Stimulated activated CD4-positive, alpha-beta T cell treated with anti-CD3 and anti-CD28 coated beads, Interleukin-12 subunit alpha, Interleukin-12 subunit beta, amount 100 ng/mL, for 48 hours (primary cell): Measurements from ENCODE around the gene BAAT.
"Not testable (repeated sequence)": the region's sequence is repeated elsewhere in the genome, so short reads cannot be mapped to it uniquely, and the experiment has no call there.

Experiments used
- DNase-seq, 3 donors: peaks; one replicate each; pipeline ENCODE4 v3.0.0-alpha.2; 2020; ENCODE audit warnings: low read depth in 2 of 3, low spot score in 1 of 3

The BAAT gene

DNA sequence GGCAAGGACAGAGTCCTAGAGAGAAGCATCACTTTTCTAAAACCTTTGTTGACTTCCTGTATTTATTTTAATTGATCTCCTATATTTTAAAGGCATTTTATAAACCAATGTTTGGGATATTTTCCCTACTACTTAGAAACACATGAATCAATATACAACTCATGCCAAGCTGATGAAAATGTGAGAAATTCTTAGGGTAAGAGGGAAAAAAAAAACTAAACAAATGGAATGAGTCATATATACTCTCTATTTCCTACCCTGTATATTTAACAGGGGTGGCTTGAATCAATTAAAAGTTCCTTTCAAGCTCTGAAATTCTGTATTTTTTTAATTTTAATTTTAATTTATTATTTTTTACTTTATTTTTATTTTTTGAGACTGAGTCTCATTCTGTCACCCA is 19.6 kb downstream of the BAAT start:
- DNase-seq, result no peak

DNA sequence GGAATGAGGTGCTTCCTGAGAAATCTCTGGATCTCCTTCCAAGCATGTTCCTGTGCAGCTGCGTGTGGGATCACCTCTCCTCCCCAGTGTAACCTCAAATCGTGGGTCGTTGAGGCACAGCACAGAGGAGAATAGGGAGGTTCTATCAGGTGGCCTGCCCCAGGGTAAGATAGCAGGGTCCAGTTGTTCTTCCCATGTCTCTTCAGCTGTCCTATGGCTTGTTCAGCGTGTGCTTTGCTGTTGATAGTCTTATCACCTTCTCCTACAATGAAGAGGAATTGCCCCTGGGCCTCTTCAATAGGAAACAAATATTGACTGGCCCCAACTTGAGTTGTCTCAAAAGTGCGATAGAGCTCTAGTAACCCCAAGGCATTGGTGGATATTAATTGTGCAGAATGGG is 22.4 kb downstream of the BAAT start:
- no peak for DNase-seq

DNA sequence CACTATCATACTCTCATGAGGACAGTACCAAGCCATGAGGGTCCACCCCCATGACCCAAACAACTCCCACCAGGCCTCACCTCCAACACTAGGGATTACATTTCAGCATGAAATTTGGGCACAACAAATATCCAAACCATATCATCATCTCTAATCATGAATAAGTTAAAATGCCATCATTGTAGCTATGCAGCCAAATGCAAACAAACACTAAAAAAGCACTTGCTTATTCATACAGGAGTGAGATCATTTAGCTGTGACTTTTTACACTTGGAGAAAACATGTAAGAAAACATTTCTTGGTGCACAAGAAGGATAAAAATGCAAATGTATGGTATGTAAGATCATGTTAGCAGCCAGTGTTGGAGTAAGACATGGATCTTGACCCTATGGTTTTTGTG is 24.2 kb downstream of the BAAT start:
- no peak for DNase-seq

DNA sequence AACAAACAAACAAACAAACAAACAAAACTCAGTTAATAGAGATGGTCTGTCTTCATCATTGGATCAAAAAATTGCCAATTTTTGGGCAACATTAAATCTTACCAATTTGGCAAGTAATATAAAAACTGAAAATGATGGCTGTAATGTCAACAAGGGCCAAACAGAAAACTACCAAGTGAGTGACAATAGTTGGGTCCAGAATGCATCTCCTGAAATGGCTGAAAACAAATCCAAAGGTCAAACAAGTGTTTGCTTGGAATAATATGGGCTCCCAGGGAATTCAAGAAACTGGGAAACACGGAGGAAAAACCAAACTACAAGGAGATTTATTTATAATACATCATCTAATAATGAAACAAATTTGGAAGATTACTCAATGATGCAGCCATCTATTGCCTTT is 25.1 kb downstream of the BAAT start:
- DNase-seq, result no peak

DNA sequence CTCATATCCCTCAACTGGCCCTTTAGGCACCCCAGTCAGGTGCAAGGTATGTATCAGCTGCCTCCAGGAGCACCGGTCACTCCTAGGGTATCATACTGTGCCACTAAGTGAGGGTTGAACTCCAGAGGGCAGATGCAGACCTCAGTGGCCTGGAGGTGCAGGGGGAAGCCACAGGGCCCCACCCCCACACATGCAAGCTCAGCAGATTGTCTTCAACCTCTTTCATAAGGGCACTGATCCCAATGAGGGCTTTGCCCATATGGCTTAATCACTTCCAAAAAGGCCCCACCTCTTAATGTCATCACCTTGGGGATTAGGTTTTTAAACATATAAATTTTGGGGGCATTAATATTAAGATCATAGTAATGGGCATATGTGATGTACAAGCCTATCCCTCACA is 28.2 kb downstream of the BAAT start:
- DNase-seq, result no peak

DNA sequence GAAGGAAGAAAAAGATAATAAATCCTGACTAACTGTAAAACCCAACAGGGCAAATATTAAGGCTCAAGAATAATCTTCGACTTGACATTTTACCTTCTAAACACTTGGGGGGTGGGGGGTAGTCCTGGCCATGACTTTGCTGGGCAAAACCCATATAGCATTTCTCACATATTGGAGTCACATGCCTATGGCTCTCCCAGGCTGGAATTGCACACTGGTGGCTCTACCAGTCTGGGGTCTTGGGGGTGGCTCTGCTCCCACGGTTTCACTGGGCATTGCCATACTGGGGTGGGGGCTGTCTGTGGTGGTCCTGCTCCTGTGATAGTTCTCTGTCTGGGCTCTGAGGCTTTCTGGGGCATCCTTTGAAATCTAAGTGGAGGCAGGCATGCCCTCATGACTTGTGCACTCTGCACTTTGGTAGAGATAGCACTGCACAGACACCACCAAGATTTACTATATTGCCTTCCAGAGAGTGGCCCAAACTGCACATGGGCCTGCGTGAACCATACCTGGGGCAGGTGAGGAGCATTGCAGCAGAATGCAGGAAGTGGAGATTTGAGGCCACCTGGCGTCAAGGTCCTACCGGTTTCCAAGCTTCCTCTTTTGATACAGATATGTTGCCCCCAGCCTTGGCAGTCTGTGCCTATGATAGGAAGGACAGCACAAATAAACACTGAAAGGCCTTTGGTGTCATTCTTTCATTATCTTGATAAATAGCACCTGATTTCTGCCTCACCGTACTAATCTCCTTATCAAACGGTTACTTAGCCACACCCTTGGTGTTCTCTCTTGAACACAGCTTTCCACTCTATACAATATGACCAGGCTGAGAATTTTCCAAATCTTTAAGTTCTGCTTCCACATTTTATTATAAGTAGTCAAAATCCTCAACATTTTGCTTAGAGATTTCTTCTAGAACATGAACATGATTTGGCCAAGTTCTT is 29.8 kb downstream of the BAAT start:
- no peak for DNase-seq

DNA sequence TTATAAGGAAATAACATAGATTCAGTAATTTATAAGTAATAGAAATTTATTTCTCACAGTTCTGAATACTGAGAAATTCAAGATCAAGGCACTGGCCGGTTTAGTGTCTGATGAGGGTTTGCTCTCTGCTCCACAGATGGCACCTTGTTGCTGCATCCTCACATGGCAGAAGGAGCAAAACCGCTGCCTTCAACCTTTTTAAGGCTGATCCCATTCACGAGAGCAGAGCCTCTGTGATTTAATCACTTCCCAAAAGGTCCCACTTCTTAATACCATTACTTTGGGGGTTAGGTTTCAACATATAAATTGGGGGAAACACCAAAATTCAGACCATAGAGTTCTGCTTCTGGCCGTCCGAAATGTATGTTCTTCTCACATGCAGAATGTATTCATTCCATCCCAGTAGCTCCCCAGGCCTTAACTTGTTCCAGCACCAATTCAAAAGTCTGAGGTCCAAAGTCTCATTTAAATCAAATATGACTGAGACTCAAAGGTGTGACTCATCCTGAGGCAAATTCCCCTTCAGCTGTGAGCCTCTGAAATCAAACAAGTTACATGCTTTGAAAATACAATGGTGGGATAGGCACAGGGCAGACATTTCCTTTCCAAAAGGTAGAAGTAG is 30.6 kb downstream of the BAAT start:
- no peak for DNase-seq

DNA sequence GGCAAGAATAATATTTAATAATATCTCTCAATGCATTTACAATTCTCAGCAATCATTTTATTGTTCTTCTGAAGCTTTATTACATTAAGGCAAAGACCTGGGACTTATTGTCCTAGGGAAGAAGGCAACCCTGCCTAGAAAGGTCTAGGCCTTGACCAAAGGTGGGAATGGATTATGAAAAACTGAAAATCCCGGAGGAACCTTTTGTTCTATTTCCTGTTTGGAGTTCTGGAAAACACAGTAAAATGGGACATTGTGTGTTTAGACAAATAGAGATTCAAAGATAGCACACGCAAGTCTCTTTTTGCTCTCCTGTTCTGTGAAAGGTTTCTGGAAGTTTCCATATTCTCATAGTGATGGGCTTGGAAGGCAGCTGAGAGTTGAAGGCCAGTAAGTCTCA is 31.1 kb downstream of the BAAT start:
- DNase-seq, result no peak

DNA sequence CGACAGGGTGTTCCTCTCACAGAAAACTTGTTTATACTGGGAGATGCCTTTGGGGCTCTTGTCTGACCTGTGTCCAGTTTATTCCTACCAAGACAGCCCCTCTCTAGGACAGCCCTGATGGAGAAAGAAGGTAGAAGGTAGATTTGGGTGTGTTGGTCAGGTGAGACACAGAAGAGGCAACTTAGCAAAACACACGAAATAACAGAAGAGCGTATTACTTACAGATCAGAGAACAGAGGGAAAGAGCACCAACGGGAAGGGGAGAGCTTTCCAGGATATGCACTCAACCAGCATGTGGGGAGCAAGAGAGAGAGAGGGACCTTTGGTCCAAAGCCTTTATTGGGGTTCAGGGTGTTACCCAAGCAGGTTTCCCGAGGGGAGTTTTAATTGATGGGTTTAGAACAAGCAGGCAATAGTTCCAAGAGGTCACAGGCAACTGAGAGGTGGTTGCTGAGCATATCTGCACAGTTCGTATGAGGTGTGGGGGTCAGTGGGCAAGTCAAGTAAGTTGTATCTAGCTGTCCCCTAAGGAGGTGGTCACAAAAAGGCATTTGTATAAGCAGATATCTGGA is 31.8 kb downstream of the BAAT start:
- no peak for DNase-seq

DNA sequence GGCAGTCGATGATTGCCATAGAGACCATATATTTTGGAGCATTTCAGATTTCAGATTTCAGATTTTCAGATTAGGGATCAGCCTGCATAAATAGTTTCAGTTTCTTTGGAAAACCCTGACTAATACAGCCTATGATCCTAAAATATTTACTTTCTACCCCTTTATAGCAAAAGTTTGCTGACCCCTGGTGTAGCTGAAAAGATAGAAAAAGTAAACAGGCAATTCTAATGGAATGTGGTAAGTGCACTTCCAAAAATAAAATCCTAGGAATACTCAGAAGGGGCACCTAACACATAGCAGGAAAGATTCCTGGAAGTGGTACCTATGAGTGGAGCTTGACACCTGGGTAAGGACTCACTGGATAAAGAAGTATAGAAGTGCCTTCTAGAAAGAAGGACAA is 34.5 kb downstream of the BAAT start:
- no peak for DNase-seq

DNA sequence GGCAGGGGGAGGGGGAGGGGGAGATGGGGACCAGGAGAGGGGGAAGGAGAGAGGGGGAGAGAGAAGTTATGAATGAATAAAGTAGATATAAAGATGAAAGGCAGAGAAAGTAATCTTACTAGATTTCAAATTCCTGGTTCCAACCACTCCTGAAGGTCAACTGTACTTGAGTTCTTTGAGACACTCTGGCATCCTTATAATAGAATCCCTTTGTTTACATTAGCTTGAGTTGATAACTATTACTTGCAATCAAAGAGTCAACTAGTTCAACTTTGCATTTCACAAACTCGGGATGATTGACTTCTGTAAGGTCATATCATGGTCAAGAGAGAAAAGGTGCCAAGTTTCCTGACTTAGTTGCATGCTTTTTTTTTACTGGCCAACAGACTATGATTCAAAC is 42.2 kb downstream of the BAAT start:
- no peak for DNase-seq

DNA sequence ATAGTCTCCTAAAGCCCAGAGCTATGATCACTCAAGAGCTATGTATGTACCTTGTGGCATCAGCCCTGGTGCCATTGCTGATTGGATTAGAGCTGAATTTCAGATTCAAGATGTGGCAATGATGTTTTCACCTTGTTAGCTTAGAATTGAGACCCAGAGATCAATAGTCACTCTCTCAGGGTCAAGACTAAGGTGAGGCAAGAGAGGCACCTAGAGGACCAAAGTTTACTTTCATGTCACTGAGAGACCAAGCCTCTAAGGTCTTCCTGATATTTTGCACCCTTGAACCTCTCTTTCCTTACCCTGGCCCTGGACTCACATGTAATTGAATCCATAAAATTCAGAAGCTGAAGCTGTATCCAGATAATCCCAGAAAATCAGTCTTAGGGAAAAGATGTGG is 42.8 kb downstream of the BAAT start:
- no peak for DNase-seq

DNA sequence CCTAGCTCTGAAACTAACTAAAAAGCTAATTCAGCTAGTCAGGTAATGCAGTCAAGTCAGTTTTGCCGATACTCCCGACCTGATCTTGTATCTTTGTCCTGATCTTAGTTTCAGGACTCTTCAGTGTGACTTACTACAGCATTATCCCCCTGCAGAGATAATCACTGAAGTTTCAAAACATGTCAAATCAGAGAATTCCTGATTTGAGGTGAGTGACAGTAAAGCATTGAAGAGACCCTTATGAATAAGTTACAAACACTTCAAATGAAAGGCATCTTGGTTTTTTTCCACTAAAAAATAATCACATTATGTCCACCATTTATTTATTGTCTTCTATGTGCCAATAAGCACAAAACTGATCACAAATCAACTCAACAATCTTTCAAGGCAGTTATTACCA is 47.6 kb downstream of the BAAT start:
- DNase-seq, result no peak

DNA sequence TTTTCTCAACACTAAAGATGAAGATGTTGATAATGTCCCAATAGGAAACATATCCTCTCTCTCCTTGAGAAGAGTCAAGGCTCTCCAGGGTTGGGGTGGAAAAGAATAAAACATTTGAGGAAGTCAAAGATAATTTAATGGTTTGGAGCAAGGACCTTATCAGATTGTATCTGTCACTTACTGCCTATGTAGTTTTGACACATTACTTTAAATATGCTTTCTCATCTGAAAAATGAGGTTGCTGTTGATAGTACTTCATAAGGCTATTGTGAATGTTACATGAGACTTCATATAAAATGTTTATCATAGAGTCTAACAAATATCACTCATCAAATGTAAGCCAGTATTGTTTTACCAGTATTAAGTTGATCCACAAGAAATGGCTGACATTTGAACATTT is 48.7 kb downstream of the BAAT start:
- DNase-seq, result no peak

DNA sequence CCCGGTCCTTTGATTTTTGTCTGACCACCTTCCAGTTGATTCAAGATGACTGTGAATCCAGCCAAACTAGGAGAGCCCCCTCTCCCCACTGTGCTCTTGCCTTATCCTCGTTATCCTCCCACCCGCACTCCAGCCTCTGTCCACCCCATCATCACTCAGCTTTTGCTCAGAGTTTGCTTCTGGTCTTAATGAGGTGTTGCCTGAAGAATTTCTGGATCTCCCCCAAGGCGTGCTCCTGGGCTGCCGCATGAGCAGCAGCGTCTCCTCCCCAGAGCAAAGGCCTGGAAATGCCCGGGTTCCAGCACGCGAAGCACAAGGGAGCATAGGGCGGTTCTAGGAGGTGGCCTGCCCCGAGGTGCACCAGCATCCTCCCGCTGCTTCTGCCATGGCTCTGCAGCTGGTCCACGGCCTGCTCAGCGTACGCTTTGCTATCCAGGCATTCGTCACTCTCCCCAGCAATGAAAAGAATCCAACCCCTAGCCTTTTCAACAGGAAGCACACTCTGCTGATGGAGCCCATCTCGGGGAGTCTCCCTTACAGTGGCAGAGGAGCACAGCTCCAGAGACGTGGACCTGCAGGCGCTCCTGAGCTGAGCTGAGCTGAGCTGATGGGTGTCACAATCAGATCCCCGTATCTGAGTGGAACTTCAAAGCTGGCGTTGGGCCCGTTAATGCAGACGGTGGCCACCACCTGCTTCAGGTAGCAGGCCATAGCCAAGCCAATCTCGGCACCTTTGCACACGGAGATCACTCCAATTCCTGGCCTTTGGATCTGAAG is 50.7 kb downstream of the BAAT start:
- DNase-seq, result no peak

DNA sequence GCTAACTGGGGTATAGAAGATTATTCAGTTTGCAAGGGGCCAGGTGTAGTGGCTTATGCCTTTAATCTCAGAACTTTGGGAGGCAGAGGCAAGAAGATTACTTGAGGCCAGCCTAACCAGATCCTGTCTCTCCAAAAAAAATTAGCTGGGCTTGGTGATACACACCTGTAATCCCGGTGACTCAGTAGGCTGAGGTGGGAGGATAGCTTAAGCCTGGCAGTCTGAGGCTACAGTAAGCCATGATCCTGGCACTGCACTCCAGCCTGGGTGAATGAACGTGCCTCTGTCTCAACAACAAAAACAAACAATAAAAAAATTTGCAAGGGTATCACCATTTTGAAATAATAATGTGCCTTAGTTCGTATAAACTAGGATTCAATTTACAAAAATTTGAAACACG is 51.3 kb downstream of the BAAT start:
- DNase-seq, result no peak

DNA sequence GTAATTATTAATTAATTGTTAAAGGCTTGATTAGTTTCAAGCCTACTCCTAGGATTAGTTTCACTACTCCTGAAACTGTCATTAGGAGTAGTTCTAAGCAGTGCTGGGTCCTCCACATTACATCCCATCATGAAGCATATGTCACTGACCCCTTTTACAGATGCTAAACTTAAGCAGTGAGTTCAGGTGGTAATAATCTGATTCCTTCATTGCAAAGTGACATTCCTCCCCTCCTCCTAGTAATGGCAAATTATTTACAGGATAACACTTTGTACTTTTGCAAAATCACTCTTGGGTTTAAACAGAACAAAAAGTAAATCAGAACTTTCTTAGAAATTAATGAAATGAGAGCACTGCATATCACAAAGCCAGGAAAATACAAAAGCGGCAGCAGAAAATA is 52.4 kb downstream of the BAAT start:
- DNase-seq, result no peak

DNA sequence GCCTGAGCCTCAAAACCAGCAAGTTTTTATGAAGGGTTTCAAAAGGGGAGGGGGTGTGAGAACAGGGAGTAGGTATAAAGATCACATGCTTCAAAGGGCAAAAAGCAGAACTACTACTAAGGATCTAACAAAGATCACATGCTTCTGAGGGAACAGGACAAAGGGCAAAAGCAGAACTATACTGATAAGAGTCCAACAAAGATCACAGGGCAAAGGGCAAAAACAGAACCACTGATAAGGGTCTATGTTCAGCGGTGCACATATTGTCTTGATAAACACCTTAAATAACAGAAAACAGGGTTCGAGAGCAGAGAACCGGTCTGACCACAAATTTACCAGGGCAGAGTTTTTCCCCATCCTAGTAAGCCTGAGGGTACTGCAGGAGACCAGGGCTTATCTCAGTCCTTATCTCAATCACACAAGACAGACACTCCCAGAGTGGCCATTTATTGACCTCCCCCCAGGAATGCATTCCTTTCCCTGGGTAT is 57.3 kb downstream of the BAAT start:
- not testable (repeated sequence) for DNase-seq

DNA sequence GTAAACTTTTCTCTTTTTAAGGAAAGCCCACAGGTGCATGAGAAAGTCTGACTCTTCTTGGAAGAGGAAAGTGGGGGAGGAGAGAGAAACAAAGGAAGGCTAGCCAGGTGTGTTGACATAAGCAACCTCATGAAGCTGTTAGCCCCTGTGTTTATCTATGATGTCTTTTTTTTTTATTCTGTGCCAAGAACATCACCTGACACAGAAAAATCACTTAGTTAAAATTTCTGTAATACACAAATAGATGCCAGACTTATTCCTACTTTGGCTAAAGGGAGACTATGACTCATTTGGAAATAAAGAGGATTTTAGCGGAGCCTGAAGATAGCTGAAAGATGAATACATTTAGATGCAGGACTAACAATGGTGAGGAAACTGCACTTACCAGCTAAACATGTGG is 58.3 kb downstream of the BAAT start:
- no peak for DNase-seq

DNA sequence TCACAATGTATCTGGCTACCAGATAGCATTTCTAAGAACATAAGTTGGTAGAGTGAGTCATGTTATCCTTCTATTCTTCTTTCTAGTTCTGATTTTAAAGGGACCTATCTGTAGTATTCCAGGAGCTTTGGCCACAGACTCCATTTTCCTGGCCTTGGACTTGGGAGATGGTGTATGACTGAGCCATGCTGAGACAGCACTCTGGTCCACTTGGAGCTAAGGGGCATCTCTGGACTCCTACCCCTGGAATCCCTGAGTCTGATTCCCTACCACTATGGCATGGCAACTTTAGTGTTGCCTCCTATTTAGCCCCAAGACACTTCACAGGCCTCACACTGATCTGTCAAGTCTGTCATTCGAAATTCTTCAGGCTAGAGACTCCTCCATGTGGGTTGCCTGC is 58.8 kb downstream of the BAAT start:
- DNase-seq, result no peak

DNA sequence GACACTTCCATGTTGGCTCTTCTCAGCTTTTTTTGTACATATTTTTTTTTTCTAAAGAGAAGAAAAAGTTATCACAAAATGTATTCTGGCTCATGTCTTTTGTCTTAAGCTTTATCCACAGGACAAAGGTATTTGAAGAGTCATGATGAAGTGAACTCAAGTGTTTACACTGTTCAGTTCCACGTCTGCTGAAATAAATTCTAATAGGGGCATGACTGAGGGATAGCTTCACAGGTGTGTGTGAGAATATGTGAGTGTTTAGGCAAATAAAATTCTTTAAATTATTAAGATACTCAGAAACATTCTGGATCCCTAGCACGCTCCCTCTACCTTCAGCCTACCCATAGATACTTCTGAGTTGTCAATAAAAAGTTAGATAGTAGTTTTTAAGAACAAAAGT is 59.8 kb downstream of the BAAT start:
- DNase-seq, result no peak
